Measurements from ENCODE around the gene SDSL.

- TF ChIP-seq CTCF (IDR thresholded peaks at IDR 0.05) (no peak), POLR2A (IDR thresholded peaks at IDR 0.05) (no peak)
Measured at GRCh38 chr12:113396828-113397496, 25.2 kb upstream of the SDSL start.

Data from Peyer's patch (tissue), 4 donors.